T-helper 1 cell treated with Interleukin-12 subunit alpha and Interleukin-12 subunit beta and Interleukin-4 antibody, amounts not matched to agents 30 μg/mL and 1 μg/mL, for 36 hours (primary cell): ENCODE data around the gene TNNI2.

ENCODE experiments used
- H3K27ac Mint-ChIP-seq: one replicate; pipeline ENCODE4 v1.8.0; 2021; ENCODE audit warnings: mild to moderate bottlenecking, mixed read lengths
- H3K27me3 Mint-ChIP-seq: one replicate; pipeline ENCODE4 v1.8.0; 2021; ENCODE audit warnings: low read depth, mixed read lengths
- H3K36me3 Mint-ChIP-seq: one replicate; pipeline ENCODE4 v1.8.0; 2021; ENCODE audit warnings: low read depth, mixed read lengths
- H3K4me1 Mint-ChIP-seq: one replicate; pipeline ENCODE4 v1.8.0; 2021; ENCODE audit warnings: low read depth, mixed read lengths
- H3K4me3 Mint-ChIP-seq: one replicate; pipeline ENCODE4 v1.8.0; 2021; ENCODE audit warnings: mild to moderate bottlenecking, moderate library complexity, mixed read lengths
- H3K9me3 Mint-ChIP-seq: one replicate; pipeline ENCODE4 v1.8.0; 2021; ENCODE audit warnings: mixed read lengths

The TNNI2 gene

GRCh38 chr11:1864231-1864630, 25.4 kb downstream of the TNNI2 start:
- H3K4me1 Mint-ChIP-seq = peaks cover 2% of the 10 kb centered on the region
- H3K4me3 Mint-ChIP-seq = no peak overlapping the region
- H3K27me3 Mint-ChIP-seq = no peaks in the 10 kb centered on the region
- H3K9me3 Mint-ChIP-seq = no peaks in the 10 kb centered on the region
- no peak overlapping the region for H3K27ac Mint-ChIP-seq
- peaks cover 1% of the 10 kb centered on the region for H3K36me3 Mint-ChIP-seq

GRCh38 chr11:1864831-1865665, 26.3 kb downstream of the TNNI2 start:
- Mint-ChIP-seq H3K27me3 (no peaks in the 10 kb centered on the region), H3K27ac (no peak overlapping the region), H3K9me3 (no peaks in the 10 kb centered on the region), H3K36me3 (peaks cover 6% of the 10 kb centered on the region), H3K4me1 (peaks cover 2% of the 10 kb centered on the region), H3K4me3 (no peak overlapping the region)

DNA sequence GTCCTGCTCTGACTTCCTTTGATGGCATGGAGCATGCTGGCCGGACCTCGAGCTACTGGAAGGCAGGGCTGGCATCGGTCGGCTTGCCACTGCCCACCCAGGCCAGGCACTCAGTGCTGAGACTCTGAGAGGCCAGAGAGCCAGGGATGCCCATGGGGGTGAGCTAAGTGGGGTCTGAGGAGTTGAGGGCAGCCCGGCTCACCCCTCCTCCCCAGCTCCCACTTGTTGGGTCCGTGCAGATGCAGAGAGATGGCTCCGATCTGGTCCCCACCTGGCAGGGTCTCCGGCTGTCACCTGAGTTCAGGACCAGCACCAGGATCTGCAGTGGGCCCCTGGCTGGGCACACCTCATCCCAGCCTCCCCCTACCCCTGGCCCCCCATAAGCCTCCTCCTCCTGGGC, 27.4 kb downstream of the TNNI2 start:
- Mint-ChIP-seq H3K9me3 (no peaks in the 10 kb centered on the region), H3K27ac (no peak overlapping the region), H3K4me1 (peaks cover 9% of the 10 kb centered on the region), H3K27me3 (no peaks in the 10 kb centered on the region), H3K36me3 (peaks cover 8% of the 10 kb centered on the region), H3K4me3 (no peak overlapping the region)

GRCh38 chr11:1866776-1867175, 28.0 kb downstream of the TNNI2 start:
- peaks cover 8% of the 10 kb centered on the region for H3K36me3 Mint-ChIP-seq
- H3K27ac Mint-ChIP-seq = no peak overlapping the region
- H3K4me3 Mint-ChIP-seq = no peak overlapping the region
- H3K9me3 Mint-ChIP-seq = no peaks in the 10 kb centered on the region
- no peaks in the 10 kb centered on the region for H3K27me3 Mint-ChIP-seq
- H3K4me1 Mint-ChIP-seq = peaks cover 10% of the 10 kb centered on the region

DNA sequence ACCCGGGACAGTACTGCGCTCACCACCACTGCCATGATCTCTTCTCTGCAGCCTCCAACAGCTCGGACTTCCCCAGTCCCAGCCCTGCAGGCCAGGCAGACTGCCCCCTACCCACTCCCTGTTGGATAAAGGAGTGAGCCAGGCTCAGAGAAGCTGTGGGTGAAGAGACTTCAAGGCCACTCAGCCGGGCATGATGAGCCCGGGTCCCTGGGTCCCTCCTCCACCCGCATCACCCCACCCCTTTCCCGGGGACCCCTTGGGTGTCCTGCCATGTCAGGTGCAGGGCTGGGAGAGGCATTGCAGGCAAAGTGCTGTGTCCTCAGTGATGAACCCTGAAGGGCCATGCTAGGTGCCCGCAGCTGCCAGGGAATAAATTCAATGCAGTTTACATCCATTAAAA, 28.6 kb downstream of the TNNI2 start:
- Mint-ChIP-seq H3K4me1 (peaks cover 12% of the 10 kb centered on the region), H3K27me3 (no peaks in the 10 kb centered on the region), H3K4me3 (no peak overlapping the region), H3K9me3 (no peaks in the 10 kb centered on the region), H3K27ac (no peak overlapping the region), H3K36me3 (peaks cover 8% of the 10 kb centered on the region)

- H3K4me3 Mint-ChIP-seq = no peak overlapping the region
- no peaks in the 10 kb centered on the region for H3K27me3 Mint-ChIP-seq
- no peak overlapping the region for H3K27ac Mint-ChIP-seq
- peaks cover 8% of the 10 kb centered on the region for H3K36me3 Mint-ChIP-seq
- no peaks in the 10 kb centered on the region for H3K9me3 Mint-ChIP-seq
- peaks cover 12% of the 10 kb centered on the region for H3K4me1 Mint-ChIP-seq
These were observed 29.4 kb downstream of the TNNI2 start for GRCh38 chr11:1868056-1868635.

GRCh38 chr11:1868636-1869291, 30.0 kb downstream of the TNNI2 start:
- H3K4me1 Mint-ChIP-seq = peaks cover 12% of the 10 kb centered on the region
- peaks cover 8% of the 10 kb centered on the region for H3K36me3 Mint-ChIP-seq
- peak overlapping the region; percentile 62 for H3K27ac Mint-ChIP-seq
- peak overlapping the region; percentile 17 for H3K4me3 Mint-ChIP-seq
- no peaks in the 10 kb centered on the region for H3K9me3 Mint-ChIP-seq
- no peaks in the 10 kb centered on the region for H3K27me3 Mint-ChIP-seq

GRCh38 chr11:1869427-1870325, 30.9 kb downstream of the TNNI2 start:
- H3K36me3 Mint-ChIP-seq = peaks cover 8% of the 10 kb centered on the region
- H3K9me3 Mint-ChIP-seq = no peaks in the 10 kb centered on the region
- H3K27me3 Mint-ChIP-seq = no peaks in the 10 kb centered on the region
- no peak overlapping the region for H3K4me3 Mint-ChIP-seq
- no peak overlapping the region for H3K27ac Mint-ChIP-seq
- peaks cover 12% of the 10 kb centered on the region for H3K4me1 Mint-ChIP-seq

DNA sequence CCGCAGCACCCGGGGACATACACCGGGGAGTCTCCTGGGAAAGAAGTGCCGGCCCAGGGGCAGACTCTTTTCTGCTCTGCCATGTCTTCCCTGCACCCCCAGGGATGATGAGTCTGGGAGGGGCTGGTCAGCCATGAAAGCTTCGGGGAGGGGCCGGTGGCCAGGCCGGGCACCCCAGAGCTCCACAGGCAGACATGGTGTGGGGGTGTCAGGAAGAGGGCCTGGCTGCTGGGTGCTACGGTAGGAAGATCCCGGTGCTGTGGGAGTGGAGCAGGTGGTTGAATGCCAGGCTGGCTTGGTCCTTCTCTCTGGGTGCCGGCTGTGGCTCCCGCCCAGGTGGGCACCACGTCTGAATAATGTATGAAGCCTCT, 31.5 kb downstream of the TNNI2 start:
- Mint-ChIP-seq H3K27me3 (no peaks in the 10 kb centered on the region), H3K9me3 (no peaks in the 10 kb centered on the region), H3K4me1 (peaks cover 12% of the 10 kb centered on the region), H3K27ac (no peak overlapping the region), H3K4me3 (no peak overlapping the region), H3K36me3 (peaks cover 8% of the 10 kb centered on the region)

DNA sequence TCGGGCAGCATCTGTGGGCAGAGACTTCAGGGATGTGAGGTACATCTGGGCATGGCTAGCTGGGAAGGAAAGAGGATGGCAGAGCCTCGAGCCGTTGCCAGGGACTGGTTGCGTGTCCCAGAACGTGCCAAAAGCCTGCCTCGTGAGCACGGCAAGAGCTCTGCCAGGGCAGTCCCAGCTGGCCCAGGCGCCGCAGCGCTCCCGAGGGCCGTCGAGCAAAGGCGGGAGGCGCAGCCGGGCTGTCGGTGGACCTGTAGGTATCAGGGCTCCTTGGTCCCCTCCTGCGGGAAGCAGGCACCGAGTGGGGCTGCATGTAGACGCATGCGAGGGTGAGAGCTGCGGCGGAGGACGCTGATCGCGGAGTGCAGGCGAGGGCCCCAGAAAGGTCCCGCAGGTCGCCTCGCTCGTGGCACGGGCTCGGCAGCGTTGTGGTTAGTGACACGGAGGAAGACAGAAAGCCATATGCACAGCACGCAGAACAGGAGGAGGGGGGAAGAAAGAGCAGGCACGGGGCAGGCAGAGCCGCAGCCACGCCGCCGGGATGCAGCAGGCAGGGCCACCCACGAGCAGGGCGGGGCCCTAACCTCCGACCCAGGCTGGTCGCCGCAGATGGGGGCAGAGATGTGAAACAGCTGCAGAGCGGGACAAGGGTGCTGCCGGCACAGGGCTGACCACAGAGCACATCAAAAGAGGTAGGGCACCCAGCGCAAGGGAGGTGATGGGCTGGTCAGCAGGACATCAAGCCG, 32.1 kb downstream of the TNNI2 start:
- Mint-ChIP-seq H3K27ac (peak overlapping the region; percentile 49), H3K9me3 (no peaks in the 10 kb centered on the region), H3K4me3 (peak overlapping the region; percentile 42), H3K4me1 (peaks cover 14% of the 10 kb centered on the region), H3K27me3 (no peaks in the 10 kb centered on the region), H3K36me3 (peaks cover 8% of the 10 kb centered on the region)

DNA sequence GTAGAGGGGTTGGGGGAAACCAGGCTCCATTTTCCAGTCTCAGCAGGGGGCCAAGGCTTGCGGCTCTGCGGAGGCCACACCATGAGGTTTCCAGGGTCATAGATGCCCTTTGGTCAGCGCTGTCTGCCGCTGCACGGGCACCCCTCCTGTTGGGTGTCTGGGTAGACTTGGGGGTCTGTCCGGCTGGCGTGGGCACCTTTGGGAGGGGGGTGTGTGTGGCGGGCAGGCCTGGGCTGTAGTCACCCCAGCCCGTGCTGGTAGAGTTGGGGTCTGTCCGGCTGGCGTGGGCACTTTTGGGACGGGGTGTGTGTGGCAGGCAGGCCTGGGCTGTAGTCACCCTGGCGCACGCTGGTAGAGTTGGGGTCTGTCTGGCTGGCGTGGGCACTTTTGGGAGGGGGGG, 32.8 kb downstream of the TNNI2 start:
- Mint-ChIP-seq H3K27me3 (no peaks in the 10 kb centered on the region), H3K9me3 (no peaks in the 10 kb centered on the region), H3K27ac (no peak overlapping the region), H3K4me3 (no peak overlapping the region), H3K4me1 (peaks cover 14% of the 10 kb centered on the region), H3K36me3 (peaks cover 8% of the 10 kb centered on the region)

GRCh38 chr11:1872267-1872985, 33.6 kb downstream of the TNNI2 start:
- Mint-ChIP-seq H3K27ac (no peak overlapping the region), H3K9me3 (no peaks in the 10 kb centered on the region), H3K27me3 (no peaks in the 10 kb centered on the region), H3K36me3 (peaks cover 8% of the 10 kb centered on the region), H3K4me1 (peaks cover 14% of the 10 kb centered on the region), H3K4me3 (no peak overlapping the region)

DNA sequence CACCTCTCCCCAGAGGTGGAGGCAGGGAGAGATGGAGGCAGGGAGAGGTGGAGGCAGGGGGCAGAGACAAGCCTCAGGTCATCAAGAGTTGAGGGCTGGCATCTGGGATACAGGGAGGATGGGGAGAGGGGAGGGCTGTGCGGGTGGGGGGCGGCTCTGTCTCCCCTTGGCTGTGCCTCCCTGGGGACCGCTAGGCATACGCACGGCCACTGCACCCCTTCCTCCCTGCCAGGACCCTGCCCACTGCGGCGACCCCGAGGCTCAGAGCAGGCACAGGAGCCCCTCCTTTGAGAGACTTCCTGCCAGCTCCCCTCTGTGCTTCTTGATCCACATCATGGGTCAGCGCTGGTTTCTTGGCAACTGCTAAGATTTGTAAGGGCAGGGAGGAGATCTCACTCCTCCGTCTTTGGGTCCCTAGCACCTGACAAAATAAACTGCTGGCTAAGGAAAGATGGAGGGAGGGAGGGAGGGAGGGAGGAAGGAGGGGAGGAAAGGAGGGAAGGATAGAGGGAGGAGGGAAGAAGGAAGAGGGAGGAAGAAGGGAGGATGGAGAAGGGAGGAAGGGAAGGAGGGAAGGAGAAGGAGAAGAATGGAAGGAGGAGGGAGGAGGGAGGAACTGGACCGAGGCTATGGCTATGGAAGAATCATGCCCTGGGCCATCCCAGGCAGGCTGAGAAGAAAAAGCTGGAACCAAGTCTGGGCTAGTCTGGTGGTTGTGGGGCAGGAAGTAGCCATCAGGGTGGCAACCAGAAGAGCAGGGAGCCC, 34.4 kb downstream of the TNNI2 start:
- no peak overlapping the region for H3K27ac Mint-ChIP-seq
- H3K9me3 Mint-ChIP-seq = no peaks in the 10 kb centered on the region
- no peak overlapping the region for H3K4me3 Mint-ChIP-seq
- no peaks in the 10 kb centered on the region for H3K27me3 Mint-ChIP-seq
- H3K36me3 Mint-ChIP-seq = peaks cover 8% of the 10 kb centered on the region
- H3K4me1 Mint-ChIP-seq = peaks cover 14% of the 10 kb centered on the region
